ENCODE data around the gene CYP27B1. TPM values are rescaled to one million over a fixed set of nuclear protein-coding genes. Genes with fewer than 3 reads are reported as not detected.

The CYP27B1 gene
- total RNA-seq, 1 experiment from 2014 or later: 4.7 TPM

GRCh38 chr12:57760347-57760982 is 6.4 kb downstream of the CYP27B1 start:
- Histone ChIP-seq H3K4me3 (ENCODE audit: low read depth, low read length, poor library complexity, severe bottlenecking) (no peak overlapping the region), H3K9me3 (ENCODE audit: low read depth, low read length, poor library complexity, severe bottlenecking) (no peaks in the 10 kb centered on the region), H3K36me3 (ENCODE audit: insufficient read depth, low read length, poor library complexity, severe bottlenecking) (peaks cover 6% of the 10 kb centered on the region), H3K4me1 (ENCODE audit: insufficient read depth, low read length, poor library complexity, severe bottlenecking) (peaks cover 17% of the 10 kb centered on the region), H3K27ac (ENCODE audit: low read depth, low read length, poor library complexity, severe bottlenecking) (no peak overlapping the region), H3K27me3 (replicated peaks; ENCODE audit: insufficient read depth, low read depth, low read length, poor library complexity) (peaks cover 17% of the 10 kb centered on the region)
- TF ChIP-seq CTCF (conservative IDR thresholded peaks at IDR 0.05; ENCODE audit: low read depth, low read length): no peak
- TF ChIP-seq EZH2 (IDR thresholded peaks at IDR 0.05; ENCODE audit: borderline replicate concordance, low read depth, low read length, poor library complexity, severe bottlenecking): no peak
- no peak for DNase-seq (ENCODE audit: low spot score)
- intact Hi-C loops (cut with micrococcal nuclease; ENCODE audit: unreplicated experiment): no loop called here
- BruUV-seq (replicated peaks): no TSS peak
- CTCF ChIA-PET: no interaction called here
- POLR2A ChIA-PET (ENCODE audit: low non-redundant PET): no interaction called here

- Histone ChIP-seq H3K27ac (ENCODE audit: low read depth, low read length, poor library complexity, severe bottlenecking) (no peak overlapping the region), H3K4me3 (ENCODE audit: low read depth, low read length, poor library complexity, severe bottlenecking) (no peak overlapping the region), H3K4me1 (ENCODE audit: insufficient read depth, low read length, poor library complexity, severe bottlenecking) (peaks cover 9% of the 10 kb centered on the region), H3K27me3 (replicated peaks; ENCODE audit: insufficient read depth, low read depth, low read length, poor library complexity) (peaks cover 7% of the 10 kb centered on the region), H3K9me3 (ENCODE audit: low read depth, low read length, poor library complexity, severe bottlenecking) (no peaks in the 10 kb centered on the region), H3K36me3 (ENCODE audit: insufficient read depth, low read length, poor library complexity, severe bottlenecking) (peaks cover 6% of the 10 kb centered on the region)
- no peak for DNase-seq (ENCODE audit: low spot score)
- intact Hi-C loops (cut with micrococcal nuclease; ENCODE audit: unreplicated experiment): no loop called here
- CTCF ChIA-PET: no interaction called here
- POLR2A ChIA-PET (ENCODE audit: low non-redundant PET): interaction anchor here (0.6 kb wide), 1 partner anchor 15 kb away, joined by 9 read pairs; the partner anchor contains the start of gene TSPAN31
- BruUV-seq (replicated peaks): no TSS peak
- TF ChIP-seq EZH2 (IDR thresholded peaks at IDR 0.05; ENCODE audit: borderline replicate concordance, low read depth, low read length, poor library complexity, severe bottlenecking) (no peak), CTCF (conservative IDR thresholded peaks at IDR 0.05; ENCODE audit: low read depth, low read length) (peak; percentile 50)
Measured at GRCh38 chr12:57759360-57759980, 7.4 kb downstream of the CYP27B1 start.

- no TSS peak for BruUV-seq (replicated peaks)
- H3K27me3 ChIP-seq (replicated peaks; ENCODE audit: insufficient read depth, low read depth, low read length, poor library complexity): peaks cover under 1% of the 10 kb centered on the region
- H3K4me3 ChIP-seq (ENCODE audit: low read depth, low read length, poor library complexity, severe bottlenecking): no peak overlapping the region
- no peaks in the 10 kb centered on the region for H3K9me3 ChIP-seq (ENCODE audit: low read depth, low read length, poor library complexity, severe bottlenecking)
- H3K4me1 ChIP-seq (ENCODE audit: insufficient read depth, low read length, poor library complexity, severe bottlenecking): peaks cover 15% of the 10 kb centered on the region
- peaks cover 6% of the 10 kb centered on the region for H3K36me3 ChIP-seq (ENCODE audit: insufficient read depth, low read length, poor library complexity, severe bottlenecking)
- DNase-seq (ENCODE audit: low spot score): no peak
- POLR2A ChIA-PET (ENCODE audit: low non-redundant PET): interaction anchor here (0.6 kb wide), 1 partner anchor 14 kb away, joined by 9 read pairs; the partner anchor contains the start of gene TSPAN31
- TF ChIP-seq CTCF (conservative IDR thresholded peaks at IDR 0.05; ENCODE audit: low read depth, low read length) (no peak), EZH2 (IDR thresholded peaks at IDR 0.05; ENCODE audit: borderline replicate concordance, low read depth, low read length, poor library complexity, severe bottlenecking) (no peak)
- H3K27ac ChIP-seq (ENCODE audit: low read depth, low read length, poor library complexity, severe bottlenecking): no peak overlapping the region
- intact Hi-C loops (cut with micrococcal nuclease; ENCODE audit: unreplicated experiment): no loop called here
- CTCF ChIA-PET: no interaction called here
Measured at GRCh38 chr12:57758552-57759359, 8.1 kb downstream of the CYP27B1 start.
